ENCODE results near the gene PCDH19. TPM values are rescaled to one million over a fixed set of nuclear protein-coding genes. Genes with fewer than 3 reads are reported as not detected.

PCDH19 gene
- total and polyA plus RNA-seq, 2 of the 13 experiments (the other 11 are each of a cell fraction or from before 2014, with no cell fraction given) = 0.02 to 0.09 TPM

- TF ChIP-seq GTF3A (CRISPR knock-in tag; conservative IDR thresholded peaks at IDR 0.05) (no peak), KDM5A (IDR thresholded peaks at IDR 0.05; ENCODE audit: borderline replicate concordance, low read length) (no peak), ZNF569 (CRISPR knock-in tag; IDR thresholded peaks at IDR 0.05; ENCODE audit: borderline replicate concordance) (no peak), GABPB1 (CRISPR knock-in tag; IDR thresholded peaks at IDR 0.05) (peak; percentile 32; the same call in 1 of the 2 replicates), TFAP4 (IDR thresholded peaks at IDR 0.05; ENCODE audit: borderline replicate concordance, low read depth) (peak; percentile 40; the same call in 1 of the 2 replicates)
- TF ChIP-seq, protein P1, sequence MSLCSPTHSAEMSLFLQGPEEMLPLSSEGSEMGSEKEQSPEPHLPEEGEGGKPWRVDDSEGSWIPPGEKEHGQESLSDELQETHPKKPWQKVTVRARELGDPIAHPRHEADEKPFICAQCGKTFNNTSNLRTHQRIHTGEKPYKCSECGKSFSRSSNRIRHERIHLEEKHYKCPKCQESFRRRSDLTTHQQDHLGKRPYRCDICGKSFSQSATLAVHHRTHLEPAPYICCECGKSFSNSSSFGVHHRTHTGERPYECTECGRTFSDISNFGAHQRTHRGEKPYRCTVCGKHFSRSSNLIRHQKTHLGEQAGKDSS (CRISPR knock-in tag; IDR thresholded peaks at IDR 0.05; ENCODE audit: borderline replicate concordance, low read depth) = no peak
Observed at GRCh38 chrX:100449696-100450608, 39.9 kb upstream of the PCDH19 start (continued).

GRCh38 chrX:100447655-100448397 lies 37.8 kb upstream of the PCDH19 start:
- H3K36me3 ChIP-seq (replicated peaks in 1 of 2; ENCODE audit: control insufficient read depth in 1 of 2, insufficient read depth in 2 of 2, low read length in 2 of 2) = no peaks in the 10 kb centered on the region
- POLR2A ChIA-PET = no interaction called here
- no peak overlapping the region for H3K9ac ChIP-seq (ENCODE audit: insufficient read depth, low read depth, low read length)
- intact Hi-C loops (cut with micrococcal nuclease; ENCODE audit: unreplicated experiment) (no loop called here), in situ Hi-C loops (cut with HindIII; ENCODE audit: extremely low pct_ligation_motif_present, low pct_unique_long_range_greater_than_20kb) (no loop called here)
- CTCF ChIA-PET (ENCODE audit: low intra/inter-chr PET ratio, low total read pairs) = no interaction called here
- H3K27me3 ChIP-seq (ENCODE audit: control insufficient read depth in 1 of 2, insufficient read depth in 2 of 2, low read length in 2 of 2) = no peaks in the 10 kb centered on the region
- BruUV-seq (replicated peaks) = no TSS peak
- H3K4me1 ChIP-seq (ENCODE audit: insufficient read depth, low read length) = no peaks in the 10 kb centered on the region
- no peak for DNase-seq (ENCODE audit: low spot score)
- H3K9me3 ChIP-seq (ENCODE audit: low read length) = no peaks in the 10 kb centered on the region
- FAIRE-seq = no peak
- peak; percentile 69 for ATAC-seq
- H3K4me3 ChIP-seq (replicated peaks in 1 of 3; ENCODE audit: insufficient read depth in 1 of 3, low read depth in 2 of 3, low read length in 3 of 3) = no peak overlapping the region
- no peak overlapping the region for H2AFZ ChIP-seq (ENCODE audit: low read length)
- TF ChIP-seq ZNF652 (CRISPR knock-in tag; IDR thresholded peaks at IDR 0.05; ENCODE audit: borderline replicate concordance, low read depth) = 0 out of 2 replicates have a peak, but pooled peaks have one; percentile 25
- TF ChIP-seq, protein P2, sequence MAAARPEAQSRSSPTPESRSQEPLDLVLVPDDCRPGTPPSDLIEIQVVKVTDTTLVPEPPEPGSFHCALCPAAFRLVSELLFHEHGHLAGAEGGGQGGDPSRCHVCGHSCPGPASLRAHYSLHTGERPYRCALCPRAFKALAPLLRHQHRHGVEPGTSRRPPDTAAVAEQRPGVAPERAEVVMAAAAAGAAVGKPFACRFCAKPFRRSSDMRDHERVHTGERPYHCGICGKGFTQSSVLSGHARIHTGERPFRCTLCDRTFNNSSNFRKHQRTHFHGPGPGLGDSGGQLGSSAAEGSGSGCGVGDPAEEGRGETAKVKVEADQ (CRISPR knock-in tag; IDR thresholded peaks at IDR 0.05; ENCODE audit: borderline replicate concordance) = no peak
- no peak overlapping the region for H3K27ac ChIP-seq (ENCODE audit: extremely low read length, insufficient read depth, low read length)
- H3K79me2 ChIP-seq (ENCODE audit: insufficient read depth, low read length) = no peaks in the 10 kb centered on the region
- H3K4me2 ChIP-seq (ENCODE audit: low read depth, low read length) = no peak overlapping the region
- H4K20me1 ChIP-seq (ENCODE audit: insufficient read depth, low read length) = no peaks in the 10 kb centered on the region
- 0% methylated on average over 6 of the region's 6 CpGs for WGBS (ENCODE audit: low lambda C conversion rate)
